HG03066 (cell line): Measurements from ENCODE around the gene MAP4K5.

Source experiments
- ATAC-seq: cut with Tn5 transposase; IDR thresholded peaks from one replicate; pipeline ENCODE4 v1.9.1; 2021; ENCODE audit warnings: low read depth; ENCODE audit not compliant: unreplicated experiment

MAP4K5 gene

GRCh38 chr14:50488521-50488920, 43.8 kb downstream of the MAP4K5 start:
- no peak for ATAC-seq

GRCh38 chr14:50479041-50479440, 53.3 kb downstream of the MAP4K5 start:
- no peak for ATAC-seq

- no peak for ATAC-seq
Observed at GRCh38 chr14:50477760-50478159, 54.6 kb downstream of the MAP4K5 start.

- no peak for ATAC-seq
Observed at GRCh38 chr14:50476134-50476533, 56.2 kb downstream of the MAP4K5 start.

- no peak for ATAC-seq
Observed at GRCh38 chr14:50475460-50475859, 56.9 kb downstream of the MAP4K5 start.

GRCh38 chr14:50471838-50472465, 60.4 kb downstream of the MAP4K5 start:
- ATAC-seq: no peak

- no peak for ATAC-seq
Observed at GRCh38 chr14:50469982-50470381, 62.4 kb downstream of the MAP4K5 start.

GRCh38 chr14:50462111-50462510, 70.3 kb downstream of the MAP4K5 start:
- ATAC-seq: no peak

GRCh38 chr14:50453869-50454268, 78.5 kb downstream of the MAP4K5 start:
- ATAC-seq: no peak

GRCh38 chr14:50452979-50453705, 79.2 kb downstream of the MAP4K5 start:
- no peak for ATAC-seq

- ATAC-seq: no peak
Observed at GRCh38 chr14:50452296-50452695, 80.1 kb downstream of the MAP4K5 start.

GRCh38 chr14:50451854-50452253, 80.5 kb downstream of the MAP4K5 start:
- ATAC-seq: no peak

- no peak for ATAC-seq
Observed at GRCh38 chr14:50447461-50447860, 84.9 kb downstream of the MAP4K5 start.

- ATAC-seq: no peak
Observed at GRCh38 chr14:50434528-50434927, 97.8 kb downstream of the MAP4K5 start.

GRCh38 chr14:50432131-50432530, 100.2 kb downstream of the MAP4K5 start:
- ATAC-seq: no peak

GRCh38 chr14:50425816-50426215, 106.6 kb downstream of the MAP4K5 start:
- no peak for ATAC-seq

- no peak for ATAC-seq
Observed at GRCh38 chr14:50425105-50425504, 107.3 kb downstream of the MAP4K5 start.

- ATAC-seq: no peak
Observed at GRCh38 chr14:50423529-50423928, 108.8 kb downstream of the MAP4K5 start.

GRCh38 chr14:50421499-50421898, 110.9 kb downstream of the MAP4K5 start:
- no peak for ATAC-seq

- ATAC-seq: no peak
Observed at GRCh38 chr14:50417853-50418252, 114.5 kb downstream of the MAP4K5 start.

- no peak for ATAC-seq
Observed at GRCh38 chr14:50410921-50411320, 121.4 kb downstream of the MAP4K5 start.

- ATAC-seq: no peak
Observed at GRCh38 chr14:50410071-50410470, 122.3 kb downstream of the MAP4K5 start.
